IPS-20b (cell line): ENCODE measurements around the gene TNIK.

Experiments used
- H3K27ac ChIP-seq: one replicate; pipeline ENCODE4 v1.5.1; 2013; ENCODE audit warnings: low read length
- H3K27me3 ChIP-seq: 2 replicates; pipeline ENCODE4 v1.6.1; 2013; ENCODE audit warnings: mild to moderate bottlenecking, low read length, inconsistent platforms; ENCODE audit not compliant: insufficient read depth
- H3K36me3 ChIP-seq: 2 replicates; pipeline ENCODE4 v1.6.1; 2013; ENCODE audit warnings: low read depth, mild to moderate bottlenecking, inconsistent platforms, low read length, moderate library complexity; ENCODE audit not compliant: insufficient read depth
- H3K4me1 ChIP-seq: 2 replicates; pipeline ENCODE4 v1.6.1; 2013; ENCODE audit warnings: mild to moderate bottlenecking, control low read depth, inconsistent platforms, low read length, moderate library complexity; ENCODE audit not compliant: insufficient read depth
- H3K4me3 ChIP-seq: 2 replicates; pipeline ENCODE4 v1.5.1; 2013; ENCODE audit warnings: mild to moderate bottlenecking, low read length, inconsistent platforms
- H3K9ac ChIP-seq: 2 replicates; pipeline ENCODE4 v1.6.1; 2013; ENCODE audit warnings: low read depth, mild to moderate bottlenecking, inconsistent platforms, low read length, moderate library complexity
- H3K9me3 ChIP-seq: 2 replicates; pipeline ENCODE4 v1.6.1; 2013; ENCODE audit warnings: mild to moderate bottlenecking, low read depth, low read length, inconsistent platforms; ENCODE audit not compliant: insufficient read depth

Gene TNIK

DNA sequence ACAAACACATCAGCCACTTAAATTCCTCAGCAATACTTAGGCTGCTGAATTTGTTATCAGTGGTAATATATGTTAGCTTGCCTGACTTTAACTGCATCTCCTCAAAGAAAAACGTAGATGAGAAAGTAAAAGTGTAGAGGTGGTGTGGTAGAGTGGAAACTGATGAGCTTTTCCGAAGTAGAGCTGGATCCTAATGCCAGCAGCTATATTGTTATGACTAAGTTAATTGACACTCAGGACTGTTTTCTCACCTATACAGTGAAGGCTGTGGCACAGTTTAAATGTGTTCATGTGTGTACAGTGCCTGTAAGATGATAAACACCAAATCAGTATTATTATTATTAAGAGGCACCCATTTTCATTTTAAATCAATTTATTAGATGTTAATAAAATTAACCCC is 174.9 kb downstream of the TNIK start:
- Histone ChIP-seq H3K27me3 (no peaks in the 10 kb centered on the region), H3K4me1 (peaks cover 15% of the 10 kb centered on the region), H3K9ac (no peak overlapping the region), H3K4me3 (no peak overlapping the region), H3K36me3 (no peaks in the 10 kb centered on the region), H3K27ac (no peak overlapping the region), H3K9me3 (no peaks in the 10 kb centered on the region)

- Histone ChIP-seq H3K4me1 (peaks cover 15% of the 10 kb centered on the region), H3K27ac (no peak overlapping the region), H3K9ac (no peak overlapping the region), H3K9me3 (no peaks in the 10 kb centered on the region), H3K27me3 (no peaks in the 10 kb centered on the region), H3K36me3 (no peaks in the 10 kb centered on the region), H3K4me3 (no peak overlapping the region)
Observed at GRCh38 chr3:171284308-171285075, 175.7 kb downstream of the TNIK start.

DNA sequence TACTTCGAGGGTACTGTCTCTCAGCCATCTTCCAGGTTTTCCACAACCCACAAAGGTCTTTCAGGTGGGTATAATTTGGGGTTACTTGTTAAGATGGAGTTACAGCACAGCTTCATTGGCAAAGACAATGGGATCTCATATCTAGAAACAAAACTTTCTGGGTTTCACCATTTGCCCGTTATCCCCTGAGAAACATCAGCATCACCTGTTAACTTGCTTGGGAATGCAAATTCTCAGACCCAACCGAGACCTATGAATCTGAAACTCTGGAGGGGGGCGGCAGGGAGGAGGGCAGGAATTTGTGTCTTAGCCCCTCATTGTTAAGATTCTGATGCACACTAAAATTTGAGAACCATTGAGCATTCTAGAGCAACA is 176.4 kb downstream of the TNIK start:
- Histone ChIP-seq H3K27ac (no peak overlapping the region), H3K4me3 (no peak overlapping the region), H3K9me3 (no peaks in the 10 kb centered on the region), H3K9ac (no peak overlapping the region), H3K4me1 (peaks cover 15% of the 10 kb centered on the region), H3K36me3 (no peaks in the 10 kb centered on the region), H3K27me3 (no peaks in the 10 kb centered on the region)

GRCh38 chr3:171283183-171283847 is 176.9 kb downstream of the TNIK start:
- Histone ChIP-seq H3K9ac (no peak overlapping the region), H3K27me3 (no peaks in the 10 kb centered on the region), H3K4me1 (peaks cover 15% of the 10 kb centered on the region), H3K36me3 (no peaks in the 10 kb centered on the region), H3K27ac (no peak overlapping the region), H3K4me3 (no peak overlapping the region), H3K9me3 (no peaks in the 10 kb centered on the region)

DNA sequence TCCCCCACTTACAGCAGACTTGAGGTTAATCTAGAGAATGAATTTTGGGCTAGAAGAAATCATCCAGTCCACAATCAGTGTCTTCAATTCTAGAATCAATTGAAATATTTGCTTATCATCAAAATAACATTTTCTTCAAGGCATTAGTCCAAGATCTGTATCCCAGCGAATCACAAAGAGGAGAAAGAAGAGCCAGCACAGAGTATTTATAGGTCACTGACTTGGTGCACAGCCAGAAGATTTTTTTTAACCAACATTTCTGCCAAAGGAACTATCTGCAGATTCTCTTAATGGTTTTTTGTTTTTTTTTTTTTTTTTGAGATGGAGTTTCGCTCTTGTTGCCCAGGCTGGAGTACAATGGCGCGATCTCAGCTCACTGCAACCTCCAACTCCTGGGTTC is 178.2 kb downstream of the TNIK start:
- Histone ChIP-seq H3K4me3 (no peak overlapping the region), H3K36me3 (no peaks in the 10 kb centered on the region), H3K4me1 (peaks cover 15% of the 10 kb centered on the region), H3K27ac (no peak overlapping the region), H3K9ac (no peak overlapping the region), H3K27me3 (no peaks in the 10 kb centered on the region), H3K9me3 (no peaks in the 10 kb centered on the region)

- Histone ChIP-seq H3K36me3 (no peaks in the 10 kb centered on the region), H3K9ac (no peak overlapping the region), H3K27me3 (no peaks in the 10 kb centered on the region), H3K4me1 (peaks cover 15% of the 10 kb centered on the region), H3K9me3 (no peaks in the 10 kb centered on the region), H3K27ac (no peak overlapping the region), H3K4me3 (no peak overlapping the region)
Observed at GRCh38 chr3:171281256-171281992, 178.8 kb downstream of the TNIK start.

DNA sequence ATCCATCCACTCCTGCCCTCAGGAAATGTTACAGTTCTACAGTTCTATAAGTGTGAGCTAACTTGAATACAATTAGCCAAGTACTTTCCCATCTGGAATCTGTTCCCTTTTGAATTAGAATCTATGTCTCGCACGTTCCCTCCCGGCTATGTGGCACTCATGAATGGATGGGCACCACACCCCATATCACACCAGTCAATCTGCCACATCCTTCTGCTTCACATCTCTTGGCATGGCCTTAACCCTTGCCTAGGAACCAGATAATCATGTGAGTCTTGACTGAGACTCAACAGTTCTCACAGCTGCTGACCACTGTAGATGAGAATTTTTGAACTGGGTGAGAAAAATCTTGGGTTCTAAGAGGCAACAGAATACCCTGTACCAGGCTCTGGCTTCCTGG is 180.2 kb downstream of the TNIK start:
- Histone ChIP-seq H3K9me3 (no peaks in the 10 kb centered on the region), H3K4me1 (peaks cover 15% of the 10 kb centered on the region), H3K27me3 (no peaks in the 10 kb centered on the region), H3K4me3 (no peak overlapping the region), H3K9ac (no peak overlapping the region), H3K36me3 (no peaks in the 10 kb centered on the region), H3K27ac (no peak overlapping the region)

DNA sequence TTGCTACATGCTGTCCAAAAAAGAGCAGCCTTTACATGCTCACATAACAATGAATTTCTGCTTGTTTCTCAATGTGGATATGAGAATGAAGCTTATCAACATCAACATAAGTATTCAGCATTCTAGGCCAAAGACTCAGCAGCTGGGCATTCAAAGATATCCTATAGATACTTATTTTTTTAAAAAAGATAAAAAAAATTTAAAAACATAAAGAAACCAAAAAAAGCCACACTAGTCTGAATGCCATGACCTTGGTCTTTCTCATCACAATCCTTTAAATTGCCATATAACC is 182.0 kb downstream of the TNIK start:
- Histone ChIP-seq H3K27ac (no peak overlapping the region), H3K4me1 (peaks cover 7% of the 10 kb centered on the region; the same call in 1 of the 2 replicates), H3K27me3 (no peaks in the 10 kb centered on the region), H3K9me3 (no peaks in the 10 kb centered on the region), H3K36me3 (no peaks in the 10 kb centered on the region), H3K4me3 (no peak overlapping the region), H3K9ac (no peak overlapping the region)

DNA sequence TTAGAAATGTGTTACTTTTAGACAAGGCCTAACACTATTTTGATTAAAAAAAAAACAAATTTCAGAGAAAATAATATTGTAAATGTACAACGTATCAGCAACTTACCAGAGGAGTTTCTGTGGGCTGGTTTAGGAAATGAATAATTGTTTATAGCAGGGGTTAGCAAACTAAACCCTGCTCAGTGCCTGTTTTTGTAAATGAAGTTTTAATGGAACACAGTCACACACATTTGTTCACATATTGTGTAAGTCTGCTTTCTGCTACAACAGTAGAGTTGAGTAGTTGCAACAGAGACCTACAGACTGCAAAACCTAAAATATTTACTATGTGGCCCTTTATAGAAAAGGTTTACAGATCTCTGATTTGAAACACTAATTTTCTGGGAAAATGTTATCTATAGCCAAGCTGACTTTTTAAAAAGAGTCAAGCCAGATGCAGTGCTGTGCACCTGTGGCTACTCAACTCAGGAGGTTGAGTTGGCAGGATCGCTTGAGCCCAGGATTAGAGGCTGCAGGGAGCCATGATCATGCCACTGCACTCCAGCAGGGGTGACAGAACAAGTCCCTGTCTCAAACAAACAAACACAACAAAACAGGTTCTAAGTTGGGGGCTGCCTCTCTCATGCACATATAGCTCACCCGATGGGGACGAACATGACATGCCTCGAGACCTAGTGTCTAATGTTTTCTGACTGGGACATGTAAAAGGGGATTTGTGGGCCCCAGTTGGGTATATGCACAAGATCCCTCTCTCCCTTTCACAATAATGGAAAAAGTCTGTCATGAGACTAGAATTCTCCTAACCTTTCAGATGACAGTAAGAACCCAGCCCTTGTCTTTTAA is 182.5 kb downstream of the TNIK start:
- Histone ChIP-seq H3K27ac (no peak overlapping the region), H3K27me3 (no peaks in the 10 kb centered on the region), H3K9ac (no peak overlapping the region), H3K36me3 (no peaks in the 10 kb centered on the region), H3K4me1 (peaks cover 7% of the 10 kb centered on the region; the same call in 1 of the 2 replicates), H3K4me3 (no peak overlapping the region), H3K9me3 (no peaks in the 10 kb centered on the region)

DNA sequence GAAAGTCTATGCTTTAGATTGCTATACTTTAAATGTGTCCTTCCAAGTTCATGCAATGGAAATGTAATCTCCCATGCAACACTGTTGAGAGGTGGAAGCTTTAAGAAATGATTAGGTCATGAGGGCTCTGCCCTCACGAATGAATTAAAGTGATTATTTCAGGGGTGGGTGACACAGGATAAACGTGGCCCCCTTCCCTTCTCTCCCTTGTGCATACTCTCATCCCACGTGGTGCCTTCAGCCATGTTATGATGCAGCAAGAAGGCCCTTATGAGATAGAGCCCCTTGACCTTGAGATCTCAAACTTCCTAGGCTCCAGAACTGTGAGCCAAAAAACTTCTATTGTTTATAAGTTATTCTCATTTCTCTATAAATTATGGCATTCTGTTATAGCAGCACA is 183.3 kb downstream of the TNIK start:
- Histone ChIP-seq H3K4me3 (no peak overlapping the region), H3K4me1 (peaks cover 7% of the 10 kb centered on the region; the same call in 1 of the 2 replicates), H3K27me3 (no peaks in the 10 kb centered on the region), H3K9me3 (no peaks in the 10 kb centered on the region), H3K36me3 (no peaks in the 10 kb centered on the region), H3K9ac (no peak overlapping the region), H3K27ac (no peak overlapping the region)

DNA sequence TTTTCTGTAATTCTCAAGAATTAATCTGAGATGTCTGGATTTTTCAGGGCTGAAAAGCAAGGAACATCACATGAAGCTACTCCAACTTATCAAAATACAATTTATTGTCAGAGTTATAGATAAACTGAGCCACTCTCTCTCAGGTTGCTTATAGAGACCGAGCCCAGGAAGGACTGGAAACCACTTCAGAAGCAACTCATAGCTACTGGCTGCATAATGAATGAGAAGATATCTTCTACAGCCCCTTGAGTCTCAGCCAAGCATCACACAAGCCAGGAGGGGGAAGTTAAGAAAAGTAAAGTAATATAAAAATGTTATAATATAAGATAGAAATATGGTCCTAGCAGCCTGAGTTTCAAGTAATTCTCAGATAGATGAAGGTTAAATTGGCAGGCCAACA is 186.0 kb downstream of the TNIK start:
- H3K27me3 ChIP-seq = no peaks in the 10 kb centered on the region
- no peak overlapping the region for H3K9ac ChIP-seq
- no peaks in the 10 kb centered on the region for H3K36me3 ChIP-seq
- peaks cover 7% of the 10 kb centered on the region; the same call in 1 of the 2 replicates for H3K4me1 ChIP-seq
- no peaks in the 10 kb centered on the region for H3K9me3 ChIP-seq
- H3K4me3 ChIP-seq = no peak overlapping the region
- no peak overlapping the region for H3K27ac ChIP-seq
